ENCODE measurements around the gene SKI. TPM values are rescaled to one million over a fixed set of nuclear protein-coding genes. Genes with fewer than 3 reads are reported as not detected.

Gene SKI
- total and polyA plus RNA-seq, 12 donors = 4.8 to 53.6 (median 34.7) TPM

DNA sequence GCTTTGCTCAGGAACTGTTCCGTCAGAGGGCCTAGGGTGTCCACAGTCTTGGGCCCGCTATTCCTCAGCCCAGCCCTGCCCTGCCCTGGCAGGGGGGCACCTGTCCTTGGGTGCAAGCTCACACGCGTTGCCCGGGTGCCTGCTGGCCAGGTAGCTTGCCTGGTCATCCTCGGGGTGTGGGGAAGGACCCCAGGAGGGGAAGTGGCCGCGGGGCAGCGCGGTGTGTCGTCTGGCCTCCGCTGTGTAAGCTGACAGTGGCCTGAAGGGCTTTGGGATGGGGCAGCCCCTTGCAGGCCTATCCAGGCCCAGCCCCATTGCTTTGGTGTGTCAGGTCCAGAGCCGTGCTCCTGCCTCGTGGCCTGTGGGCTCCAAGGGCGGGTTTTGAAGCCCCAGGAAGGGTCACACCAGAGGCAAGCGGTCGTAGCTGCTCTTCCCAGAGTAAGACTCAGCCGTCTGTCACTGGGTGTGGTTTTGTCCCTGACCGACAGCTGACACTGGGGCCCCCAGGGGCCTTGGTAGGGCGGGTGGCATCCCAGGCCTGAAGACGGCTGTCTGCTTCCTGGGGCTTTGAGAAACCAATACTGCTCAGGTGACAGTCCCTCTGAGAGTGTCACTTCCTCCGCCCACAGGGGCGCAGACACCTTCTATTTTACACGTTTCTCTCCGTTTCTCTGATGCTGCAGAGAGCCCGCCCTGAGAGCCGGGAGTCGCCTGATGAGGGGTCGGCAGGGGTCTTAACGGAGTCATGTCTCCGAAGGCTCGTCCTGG, 72.1 kb downstream of the SKI start:
- H3K9me3 ChIP-seq (replicated peaks in 1 of 3) = no peaks in the 10 kb centered on the region
- WGBS, 4 donors = 64 to 73% (median 69%) methylated on average over 4 to 32 of the region's 32 CpGs
- intact Hi-C loops (cut with DNase I) = no loop called here
- H3K4me1 ChIP-seq (replicated peaks in 1 of 2) = peaks cover 6 to 37% of the 10 kb centered on the region in 2 donors
- H3K4me3 ChIP-seq = peak overlapping the region in 1 of 4 donors; percentile 43
- peaks cover 0 to 18% of the 10 kb centered on the region in 2 donors for H3K36me3 ChIP-seq (replicated peaks in 1 of 2)
- H3K27ac ChIP-seq = peak overlapping the region; percentile 6 to 93 (median 66)
- no peak for DNase-seq
- no peak for TF ChIP-seq POLR2A (IDR thresholded peaks at IDR 0.05)
- TF ChIP-seq, protein P1, sequence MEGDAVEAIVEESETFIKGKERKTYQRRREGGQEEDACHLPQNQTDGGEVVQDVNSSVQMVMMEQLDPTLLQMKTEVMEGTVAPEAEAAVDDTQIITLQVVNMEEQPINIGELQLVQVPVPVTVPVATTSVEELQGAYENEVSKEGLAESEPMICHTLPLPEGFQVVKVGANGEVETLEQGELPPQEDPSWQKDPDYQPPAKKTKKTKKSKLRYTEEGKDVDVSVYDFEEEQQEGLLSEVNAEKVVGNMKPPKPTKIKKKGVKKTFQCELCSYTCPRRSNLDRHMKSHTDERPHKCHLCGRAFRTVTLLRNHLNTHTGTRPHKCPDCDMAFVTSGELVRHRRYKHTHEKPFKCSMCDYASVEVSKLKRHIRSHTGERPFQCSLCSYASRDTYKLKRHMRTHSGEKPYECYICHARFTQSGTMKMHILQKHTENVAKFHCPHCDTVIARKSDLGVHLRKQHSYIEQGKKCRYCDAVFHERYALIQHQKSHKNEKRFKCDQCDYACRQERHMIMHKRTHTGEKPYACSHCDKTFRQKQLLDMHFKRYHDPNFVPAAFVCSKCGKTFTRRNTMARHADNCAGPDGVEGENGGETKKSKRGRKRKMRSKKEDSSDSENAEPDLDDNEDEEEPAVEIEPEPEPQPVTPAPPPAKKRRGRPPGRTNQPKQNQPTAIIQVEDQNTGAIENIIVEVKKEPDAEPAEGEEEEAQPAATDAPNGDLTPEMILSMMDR (IDR thresholded peaks at IDR 0.05) = no peak
- no peaks in the 10 kb centered on the region for H3K27me3 ChIP-seq

DNA sequence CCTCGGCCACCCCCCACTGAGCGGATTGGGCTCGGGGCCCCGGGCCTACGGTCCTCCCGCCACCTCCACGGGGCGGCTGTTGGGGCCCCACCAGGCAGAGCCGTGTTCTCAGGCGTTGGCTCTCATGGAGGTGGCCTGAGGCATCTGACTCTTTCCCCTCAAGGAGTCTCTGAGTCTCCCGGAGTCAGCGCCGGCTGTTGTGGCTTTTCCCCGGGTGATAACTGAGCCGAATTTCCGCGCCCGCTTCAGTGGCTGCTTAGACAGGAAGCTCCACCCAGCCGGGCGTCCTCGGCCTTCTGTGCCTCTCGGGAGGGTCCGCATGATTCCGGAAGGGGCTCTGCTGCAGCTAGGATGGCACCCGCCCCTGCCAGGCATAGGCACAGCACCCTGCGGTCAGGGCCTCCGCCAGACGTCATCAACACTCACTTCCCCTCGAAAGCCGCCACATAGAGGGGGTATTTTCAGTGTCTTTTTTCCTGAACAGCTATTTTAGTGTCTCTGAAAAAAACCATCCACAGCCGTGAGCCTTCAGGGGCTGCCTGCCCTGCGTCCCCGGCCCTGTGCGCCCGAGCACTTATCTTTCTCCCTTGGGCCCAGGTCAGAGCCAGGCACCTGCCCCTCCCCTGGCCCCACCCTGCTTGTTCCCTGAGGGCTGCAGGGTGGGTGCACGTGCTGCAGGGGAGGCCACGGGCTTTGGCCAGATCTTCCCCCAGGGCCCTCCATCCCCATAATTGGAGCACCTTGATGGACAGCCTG, 72.9 kb downstream of the SKI start:
- TF ChIP-seq POLR2A (IDR thresholded peaks at IDR 0.05) = peak in 1 of 2 donors; percentile 41
- TF ChIP-seq, protein P1 (IDR thresholded peaks at IDR 0.05) = no peak
- Histone ChIP-seq H3K27ac (peak overlapping the region; percentile 47 to 93 (median 66)), H3K9me3 (replicated peaks in 1 of 3) (no peaks in the 10 kb centered on the region), H3K4me3 (peak overlapping the region in 1 of 4 donors; percentile 43), H3K4me1 (replicated peaks in 1 of 2) (peaks cover 6 to 37% of the 10 kb centered on the region in 2 donors), H3K36me3 (replicated peaks in 1 of 2) (peaks cover 0 to 26% of the 10 kb centered on the region in 2 donors), H3K27me3 (no peaks in the 10 kb centered on the region)
- WGBS, 4 donors = 49 to 60% (median 49%) methylated on average over 22 to 37 of the region's 37 CpGs
- intact Hi-C loops (cut with DNase I) = no loop called here
- peak in 6 of 7 donors; percentile 68 to 89 (median 81) for DNase-seq

GRCh38 chr1:2301607-2302291, 73.6 kb downstream of the SKI start:
- TF ChIP-seq POLR2A (IDR thresholded peaks at IDR 0.05) = no peak
- TF ChIP-seq, protein P1 (IDR thresholded peaks at IDR 0.05) = no peak
- Histone ChIP-seq H3K4me3 (no peak overlapping the region), H3K27ac (peak overlapping the region; percentile 38 to 93 (median 47)), H3K4me1 (replicated peaks in 1 of 2) (peaks cover 6 to 37% of the 10 kb centered on the region in 2 donors), H3K36me3 (replicated peaks in 1 of 2) (peaks cover 0 to 33% of the 10 kb centered on the region in 2 donors), H3K27me3 (no peaks in the 10 kb centered on the region), H3K9me3 (replicated peaks in 1 of 3) (no peaks in the 10 kb centered on the region)
- intact Hi-C loops (cut with DNase I) = no loop called here
- WGBS, 4 donors = 85 to 98% (median 89%) methylated on average over 6 to 17 of the region's 17 CpGs
- DNase-seq = no peak
